DND-41 (cell line): ENCODE results near the gene SLC6A15.

ENCODE experiments used
- CTCF ChIP-seq: IDR thresholded peaks from 2 replicates; pipeline ENCODE4 v1.5.1; 2012; ENCODE audit warnings: borderline replicate concordance, low read length, moderate library complexity, mild to moderate bottlenecking; ENCODE audit not compliant: poor library complexity, severe bottlenecking; ENCODE audit errors: extremely low read depth
- EZH2 ChIP-seq: IDR thresholded peaks from 3 replicates; pipeline ENCODE4 v1.6.1; 2012; ENCODE audit warnings: borderline replicate concordance, low read depth, mild to moderate bottlenecking, moderate library complexity, low read length, inconsistent platforms; ENCODE audit not compliant: severe bottlenecking

- TF ChIP-seq CTCF = no peak
- no peak for TF ChIP-seq EZH2
Observed at GRCh38 chr12:84840356-84840755, 72.2 kb downstream of the SLC6A15 start.
